Left hindlimb (tissue), 1 donor: ENCODE data around the gene BORCS5.
"Not testable (repeated sequence)": the region's sequence is repeated elsewhere in the genome, so short reads cannot be mapped to it uniquely, and the experiment has no call there.

Experiments
- DNase-seq: peaks from one replicate; pipeline ENCODE4 v3.0.0-alpha.2; 2018

BORCS5 gene

DNA sequence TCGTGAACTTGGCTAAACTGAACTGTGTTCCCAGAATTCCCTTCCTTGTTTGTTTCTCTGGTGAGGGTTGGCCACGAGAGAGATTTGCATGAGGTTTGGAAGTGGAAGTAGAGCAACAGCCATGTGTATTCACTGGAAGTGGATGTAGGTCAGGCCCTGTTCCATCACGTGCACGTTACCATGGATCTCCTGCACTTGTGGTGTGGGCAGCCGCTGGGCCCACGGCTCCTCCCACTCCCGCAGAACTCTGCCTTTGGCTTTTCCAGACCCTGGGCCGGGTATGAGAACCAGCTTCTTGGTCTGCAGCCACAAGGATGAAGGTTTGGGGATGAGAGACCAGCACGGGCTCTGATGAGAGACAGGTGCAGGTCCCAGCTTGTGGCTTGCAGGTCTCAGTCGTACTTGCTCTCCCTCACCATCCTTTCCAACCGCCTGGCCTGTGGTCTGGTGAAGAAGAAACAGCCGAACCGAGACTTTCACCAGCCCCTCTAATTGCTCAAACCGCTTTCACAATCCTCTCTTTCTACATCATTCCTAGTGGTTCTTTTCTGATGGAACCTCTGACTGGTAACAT, 110.9 kb downstream of the BORCS5 start:
- peak; percentile 61 for DNase-seq

DNA sequence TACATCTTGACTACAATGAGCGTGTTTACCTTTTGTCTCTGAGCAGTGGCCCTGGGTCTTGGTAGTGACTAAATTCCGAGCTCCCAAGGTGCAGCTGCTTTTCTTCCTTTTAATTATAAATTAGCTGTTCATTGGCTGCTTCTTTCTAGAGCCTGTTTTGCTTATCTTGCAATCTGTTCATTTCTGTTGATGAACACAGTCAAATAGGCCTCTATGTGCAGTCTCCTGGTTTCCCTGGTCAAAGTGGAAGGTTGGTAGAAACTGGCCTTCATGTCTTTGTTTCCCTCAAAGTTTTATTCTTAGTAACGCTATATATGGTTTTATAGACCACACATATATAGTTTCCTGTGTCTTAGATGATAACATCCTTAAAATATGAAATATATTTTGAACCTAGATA, 111.7 kb downstream of the BORCS5 start:
- no peak for DNase-seq

DNA sequence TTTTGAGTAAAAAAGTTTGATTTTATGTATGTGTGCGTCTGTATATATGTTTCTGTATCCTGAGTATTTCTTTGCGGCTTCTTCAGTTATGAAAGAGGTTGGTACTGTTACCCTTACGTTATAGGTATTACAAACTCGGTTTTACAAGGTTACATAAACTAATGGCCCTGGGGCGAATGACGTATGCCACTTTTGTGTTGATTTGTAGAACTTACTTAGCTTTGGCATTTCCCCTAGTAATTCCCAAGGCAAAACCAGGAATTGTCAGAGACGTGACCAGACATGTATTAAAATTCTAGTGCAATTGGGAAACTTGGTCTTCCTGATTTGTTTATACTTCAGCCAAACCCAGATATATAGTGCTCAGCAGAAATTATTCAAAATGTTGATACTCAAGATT, 112.5 kb downstream of the BORCS5 start:
- DNase-seq: no peak

DNA sequence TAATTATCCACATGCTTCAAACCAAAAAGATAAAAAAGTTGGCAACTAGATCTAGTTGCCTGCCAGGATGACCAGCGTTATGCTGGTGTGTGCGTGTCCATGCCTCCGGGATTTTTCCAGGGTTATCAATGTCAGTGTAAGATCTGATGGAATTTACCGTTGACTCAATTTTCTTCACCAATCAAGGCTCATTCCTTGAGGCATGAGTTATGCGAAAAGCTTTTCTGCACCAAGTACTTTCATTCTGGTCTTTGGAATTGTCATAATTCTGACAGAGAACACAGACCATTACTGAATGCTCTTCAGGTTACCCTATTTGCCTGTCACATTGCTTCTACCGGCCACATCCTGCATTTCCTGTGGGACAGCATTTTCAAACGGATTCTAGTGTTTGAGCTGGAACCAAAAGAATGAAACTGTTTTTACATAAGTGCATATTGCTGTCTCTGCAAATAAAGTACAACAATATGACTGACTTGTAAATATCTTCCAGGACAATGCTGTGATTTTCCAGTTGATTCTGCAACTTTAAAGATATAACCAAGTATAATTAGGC, 114.0 kb downstream of the BORCS5 start:
- no peak for DNase-seq

DNA sequence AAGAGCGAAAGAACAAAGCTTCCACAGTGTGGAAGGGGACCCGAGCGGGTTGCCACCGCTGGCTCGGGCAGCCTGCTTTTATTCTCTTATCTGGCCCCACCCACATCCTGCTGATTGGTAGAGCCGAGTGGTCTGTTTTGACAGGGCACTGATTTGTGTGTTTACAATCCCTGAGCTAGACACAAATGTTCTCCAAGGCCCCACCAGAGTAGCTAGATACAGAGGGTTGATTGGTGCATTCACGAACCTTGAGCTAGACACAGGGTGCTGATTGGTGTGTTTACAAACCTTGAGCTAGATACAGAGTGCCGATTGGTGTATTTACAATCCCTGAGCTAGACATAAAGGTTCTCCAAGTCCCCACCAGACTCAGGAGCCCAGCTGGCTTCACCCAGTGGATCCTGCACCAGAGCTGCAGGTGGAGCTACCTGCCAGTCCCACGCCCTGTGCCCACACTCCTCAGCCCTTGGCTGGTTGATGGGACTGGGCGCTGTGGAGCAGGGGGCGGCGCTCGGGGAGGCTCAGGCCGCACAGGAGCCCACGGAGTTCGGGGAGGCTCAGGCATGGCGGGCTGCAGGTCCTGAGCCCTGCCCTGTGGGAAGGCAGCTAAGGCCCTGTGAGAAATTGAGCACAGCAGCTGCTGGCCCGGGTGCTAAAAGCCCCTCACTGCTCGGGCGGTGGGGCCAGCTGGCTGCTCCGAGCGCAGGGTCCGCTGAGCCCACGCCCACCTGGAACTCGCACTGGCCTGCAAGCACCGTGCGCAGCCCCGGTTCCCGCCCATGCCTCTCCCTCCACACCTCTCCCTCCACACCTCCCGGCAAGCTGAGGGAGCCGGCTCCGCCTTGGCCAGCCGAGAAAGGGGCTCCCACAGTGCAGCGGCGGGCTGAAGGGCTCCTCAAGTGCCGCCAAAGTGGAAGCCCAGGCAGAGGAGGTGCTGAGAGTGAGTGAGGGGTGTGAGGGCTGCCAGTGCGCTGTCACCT, 115.4 kb downstream of the BORCS5 start:
- not testable (repeated sequence) for DNase-seq

DNA sequence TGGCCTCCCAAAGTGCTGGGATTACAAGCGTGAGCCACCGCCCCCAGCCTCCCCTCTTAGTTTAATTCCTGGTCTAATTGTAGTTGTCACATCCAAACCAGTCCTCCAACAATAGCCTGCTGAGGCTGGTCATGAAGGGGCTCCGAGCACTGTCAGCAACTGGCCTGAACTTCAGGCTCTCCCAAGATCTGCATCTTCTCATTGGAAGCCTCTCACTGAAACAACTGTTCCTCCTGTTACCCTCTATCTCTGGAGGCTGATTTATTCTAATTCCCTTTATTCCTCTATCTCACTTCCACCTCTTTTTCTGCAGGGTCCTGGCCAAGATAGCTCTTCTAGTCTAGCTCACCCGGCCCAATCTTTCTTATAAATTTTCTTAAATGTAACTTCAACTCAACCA, 116.3 kb downstream of the BORCS5 start:
- DNase-seq: no peak

DNA sequence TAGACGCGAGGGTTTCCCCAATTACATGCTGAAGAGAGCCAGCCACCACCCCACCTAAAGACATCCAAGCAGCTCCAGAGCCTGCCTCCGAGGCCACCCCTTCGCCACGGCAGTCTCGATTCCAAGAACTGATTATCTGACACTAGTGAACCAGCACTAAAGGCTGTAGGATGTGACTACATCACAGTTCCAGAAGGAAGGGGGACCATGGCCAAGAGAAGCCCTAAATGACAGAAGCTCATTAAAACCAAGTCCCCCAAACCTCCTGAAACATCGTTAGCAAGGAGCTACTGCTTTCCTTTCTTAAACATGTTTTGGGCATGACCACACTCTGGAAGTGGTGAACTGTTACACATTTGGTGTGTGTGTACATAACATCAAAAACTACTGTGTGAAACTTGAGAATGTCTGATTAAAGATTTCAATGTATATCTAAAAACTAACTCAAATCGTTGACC, 117.6 kb downstream of the BORCS5 start:
- no peak for DNase-seq

DNA sequence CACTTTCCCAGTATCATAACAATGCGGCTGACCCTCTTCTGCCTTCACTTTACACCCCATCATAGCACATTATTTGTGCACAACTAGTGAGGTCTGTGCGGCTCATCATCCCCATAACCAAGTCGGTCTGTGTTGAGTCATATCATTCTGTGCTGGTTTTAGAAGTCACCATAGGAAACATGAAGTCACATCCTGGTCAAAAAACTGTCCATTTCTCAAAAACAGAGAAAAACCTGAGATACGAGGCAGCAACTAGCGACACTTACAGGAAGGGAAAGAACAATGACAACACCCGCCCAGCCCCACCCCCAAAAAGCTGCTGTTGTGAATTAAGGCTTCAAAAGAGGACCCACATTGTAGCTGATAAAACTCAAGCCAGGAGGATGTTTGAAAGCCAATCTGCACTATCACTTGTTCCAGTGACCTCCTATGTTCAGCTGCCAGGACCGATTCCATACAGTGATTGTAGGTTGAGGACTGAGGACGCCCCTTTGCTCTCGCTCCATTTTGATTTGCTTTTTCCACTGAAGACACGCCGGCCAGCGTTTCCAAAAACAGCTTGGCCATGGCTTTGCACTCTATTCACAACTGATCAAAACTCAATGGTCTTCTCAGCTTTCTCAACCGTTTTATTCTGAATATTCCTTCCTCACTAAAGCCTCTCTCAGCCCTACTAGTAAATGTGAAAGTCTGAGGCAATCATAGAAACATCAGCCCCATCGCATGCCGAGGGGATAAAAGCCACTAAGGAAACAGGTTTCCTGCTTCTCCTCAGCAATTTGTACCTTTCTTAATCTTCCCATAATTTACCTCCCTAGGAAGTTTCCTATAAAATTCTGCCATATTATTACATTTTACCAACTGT, 118.3 kb downstream of the BORCS5 start:
- no peak for DNase-seq

DNA sequence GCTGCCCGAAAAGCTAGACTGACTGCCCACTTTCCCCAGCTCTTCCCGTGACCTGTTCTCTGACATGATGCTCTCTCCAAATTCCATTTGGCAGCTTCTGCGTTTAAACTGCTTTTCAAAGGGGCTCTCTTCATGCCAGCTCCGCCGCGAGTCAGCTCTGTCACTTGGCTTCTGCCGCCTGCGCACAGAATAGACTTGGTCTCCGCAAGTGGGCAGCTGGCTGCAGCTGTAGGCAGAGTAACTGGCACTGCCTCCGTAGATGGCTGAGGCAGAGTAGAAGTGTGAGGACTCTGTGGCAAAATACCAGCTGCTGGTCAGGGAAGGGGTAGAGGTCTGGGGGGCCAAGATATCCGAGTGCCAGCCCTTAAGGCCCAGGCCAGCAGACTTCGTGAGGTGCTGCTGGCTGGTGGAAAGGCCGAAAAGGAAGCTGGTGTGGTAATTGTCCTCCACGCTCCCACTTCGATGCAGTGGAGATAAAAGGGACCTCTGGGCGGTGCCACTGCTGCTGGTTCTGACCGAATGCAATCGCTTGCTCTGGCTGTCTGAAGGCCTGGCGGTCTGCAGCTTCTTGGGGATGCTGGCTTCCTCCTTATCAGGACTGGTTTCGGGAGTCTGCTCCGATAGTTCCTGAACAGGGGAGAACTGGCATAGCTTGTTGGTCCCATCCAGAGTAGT, 120.1 kb downstream of the BORCS5 start:
- DNase-seq: peak; percentile 45

DNA sequence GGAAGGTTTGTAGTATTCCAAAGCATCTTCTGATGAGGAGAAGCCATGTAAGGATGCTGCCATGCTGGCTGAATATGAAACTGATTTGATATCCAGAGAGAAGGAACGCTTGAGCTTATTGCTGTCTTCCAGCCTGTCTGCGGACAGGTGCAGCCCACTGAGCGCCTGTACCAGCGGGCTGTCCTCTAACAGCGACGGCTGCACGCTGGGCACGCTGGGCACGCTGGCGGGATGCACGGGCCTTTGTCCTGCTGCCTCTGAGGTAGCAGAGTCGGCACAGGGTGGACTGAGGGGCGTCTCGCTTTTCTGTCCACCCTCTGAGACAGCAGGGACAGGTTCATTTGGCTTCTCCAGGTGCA, 120.6 kb downstream of the BORCS5 start:
- no peak for DNase-seq

DNA sequence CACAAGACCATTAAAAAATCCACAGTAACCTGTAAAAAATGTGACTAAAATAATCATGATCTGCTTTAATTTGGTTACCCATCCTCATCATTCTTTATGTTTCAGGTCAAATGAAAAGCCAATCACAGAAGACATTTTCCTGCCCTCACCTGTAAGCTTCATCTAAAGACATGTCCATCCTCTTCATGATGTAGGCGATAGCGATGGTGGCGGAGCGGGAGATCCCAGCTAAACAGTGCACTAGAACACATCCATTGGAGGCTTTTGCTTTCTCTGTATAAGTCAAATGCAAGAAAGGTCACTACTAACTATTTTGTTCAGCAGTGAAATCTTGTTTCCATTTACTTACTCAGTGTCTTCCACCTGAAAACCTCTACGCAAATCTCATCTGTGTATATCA, 123.2 kb downstream of the BORCS5 start:
- no peak for DNase-seq

DNA sequence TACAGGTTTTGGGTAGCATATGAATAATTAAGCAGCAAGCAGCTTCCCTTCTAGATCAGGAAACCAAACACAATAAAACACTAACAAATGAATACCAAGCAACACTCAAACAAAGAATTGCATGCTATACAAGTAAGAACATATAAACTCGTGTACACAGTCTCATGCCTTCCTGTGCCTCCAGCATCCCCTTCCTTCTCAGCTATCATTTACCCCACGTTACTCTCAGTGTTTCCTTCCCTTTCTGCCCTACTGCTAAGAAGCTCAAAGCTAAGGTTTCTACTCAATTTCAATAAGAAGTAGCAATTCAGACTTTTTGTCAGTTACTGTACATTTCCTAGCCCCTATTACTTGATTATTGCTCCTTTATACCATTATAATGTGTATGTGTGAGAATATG, 124.8 kb downstream of the BORCS5 start:
- no peak for DNase-seq

DNA sequence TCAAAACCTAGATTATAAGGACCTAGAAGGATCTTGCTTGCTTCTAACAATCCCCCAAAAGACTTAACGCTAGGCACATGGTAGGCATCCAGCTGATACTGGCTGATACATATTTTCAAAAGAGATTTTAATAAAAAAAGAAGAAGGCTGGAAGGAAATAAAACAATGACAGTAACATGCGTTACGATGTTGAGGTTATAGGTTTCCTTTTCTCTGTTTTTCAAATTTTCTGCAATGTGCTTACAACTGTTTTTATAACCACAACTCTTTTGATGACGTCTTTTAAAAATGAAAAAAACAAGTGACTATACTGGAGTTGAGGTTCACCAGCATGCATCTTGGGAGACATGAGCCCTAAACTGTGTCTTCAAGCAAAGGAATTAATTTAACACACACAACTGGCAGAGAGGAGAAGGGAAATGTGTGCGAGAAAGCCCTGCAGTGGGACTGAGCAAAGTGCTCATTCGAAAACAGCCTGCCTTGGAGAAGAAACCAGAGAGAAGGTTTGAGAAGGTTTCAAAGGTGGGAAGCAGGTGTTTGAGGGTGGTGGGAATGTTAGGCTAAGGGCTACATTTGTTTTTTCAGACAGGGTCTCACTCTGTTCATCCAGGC, 125.4 kb downstream of the BORCS5 start:
- DNase-seq: no peak

DNA sequence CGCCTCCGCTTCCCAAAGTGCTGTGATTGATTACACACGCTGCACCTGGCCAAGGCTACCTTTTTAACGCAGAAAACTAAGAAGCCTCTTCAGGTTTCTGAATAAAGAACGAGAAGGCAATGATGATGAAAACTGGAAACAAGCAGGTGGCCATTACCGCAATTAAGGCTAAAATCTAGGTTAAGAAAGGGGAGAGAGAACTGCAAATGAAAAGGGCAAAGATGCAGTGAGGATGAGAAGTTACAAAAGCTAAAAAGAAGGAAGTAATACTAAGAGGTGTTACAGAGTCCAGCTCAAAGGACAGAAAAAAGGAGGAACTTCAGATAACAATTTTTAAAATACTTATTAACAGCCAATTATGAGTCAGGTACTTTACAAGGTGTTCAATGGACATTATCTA, 126.1 kb downstream of the BORCS5 start:
- no peak for DNase-seq

DNA sequence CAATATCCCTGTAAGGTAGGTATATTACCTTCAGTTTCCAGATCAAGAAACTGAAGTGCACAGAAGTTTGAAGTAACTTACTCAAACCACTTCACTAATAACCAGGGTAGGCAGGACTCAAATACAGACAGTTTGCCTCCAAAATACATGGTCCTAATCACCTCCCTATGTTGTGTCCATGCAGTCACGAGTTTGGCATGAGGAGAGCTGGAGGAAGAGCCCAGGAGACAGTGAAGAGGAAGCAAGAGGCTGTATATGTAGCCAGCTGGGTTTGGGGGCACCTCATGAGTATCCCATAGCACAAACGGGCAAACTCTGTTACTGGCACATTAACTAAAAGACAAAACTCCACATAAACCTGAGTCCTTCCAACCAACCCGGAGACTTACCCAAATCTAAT, 126.6 kb downstream of the BORCS5 start:
- DNase-seq: no peak

DNA sequence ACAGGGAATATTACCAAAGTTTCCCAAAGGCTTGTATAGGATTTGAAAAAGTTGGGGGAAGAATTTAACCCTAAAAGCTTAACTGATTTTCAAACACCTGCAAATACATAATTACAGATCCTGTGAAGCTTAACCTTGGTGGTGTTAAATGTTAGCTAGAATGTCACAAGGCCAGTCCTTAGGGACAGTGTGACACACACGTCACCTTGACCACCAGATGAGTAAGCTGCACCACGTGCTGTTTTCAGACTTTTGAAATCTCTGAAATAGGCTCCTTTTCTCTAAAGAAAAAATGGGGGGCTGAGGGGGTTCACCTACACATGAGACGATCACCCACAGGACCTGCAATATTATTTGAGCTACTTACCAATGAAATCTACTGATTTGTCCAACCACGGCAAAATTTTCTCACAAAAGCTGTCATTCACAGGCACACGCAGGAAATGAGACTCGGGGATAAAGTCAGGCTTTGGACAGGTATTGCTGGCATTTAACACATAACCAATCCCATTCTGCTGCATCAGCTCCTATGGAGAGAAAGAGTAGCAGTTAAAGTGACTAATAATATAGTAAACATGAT, 129.9 kb downstream of the BORCS5 start:
- no peak for DNase-seq

DNA sequence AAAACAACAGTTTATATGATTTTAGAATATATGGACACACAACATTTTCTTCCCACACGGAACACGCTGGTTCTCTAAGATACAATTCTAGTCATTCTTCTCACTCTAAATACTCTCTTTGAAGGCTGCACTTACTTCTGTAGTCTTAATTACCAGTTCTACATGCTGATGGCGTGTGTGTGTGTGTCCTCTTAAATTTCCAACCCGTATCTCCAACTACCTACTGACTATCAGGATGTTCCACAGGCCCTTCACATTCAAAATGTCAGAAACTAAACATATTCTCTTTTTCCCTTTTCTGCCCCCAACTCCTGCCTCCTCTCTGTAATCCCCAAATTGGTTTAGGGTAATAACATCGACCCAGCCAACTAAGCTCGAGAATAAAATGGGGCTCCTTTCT, 130.6 kb downstream of the BORCS5 start:
- no peak for DNase-seq

DNA sequence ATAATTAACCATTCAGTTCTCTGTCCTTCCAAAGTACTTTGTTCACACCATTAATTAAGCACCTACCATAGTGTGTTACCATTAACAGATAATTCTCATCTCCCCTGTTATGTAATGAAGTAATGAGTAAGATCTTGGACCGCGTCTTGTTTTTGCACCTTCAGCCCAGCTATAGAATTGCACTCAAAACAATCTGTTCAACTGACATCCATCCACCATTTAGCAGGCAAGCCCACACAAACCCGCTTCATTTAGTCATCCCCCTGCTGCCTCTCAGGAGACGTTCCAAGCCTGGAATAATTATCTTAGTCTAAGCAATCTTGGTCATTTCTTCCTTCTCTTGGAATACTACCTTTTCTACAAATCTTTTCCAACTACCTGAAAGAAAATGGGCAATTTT, 131.4 kb downstream of the BORCS5 start:
- no peak for DNase-seq

DNA sequence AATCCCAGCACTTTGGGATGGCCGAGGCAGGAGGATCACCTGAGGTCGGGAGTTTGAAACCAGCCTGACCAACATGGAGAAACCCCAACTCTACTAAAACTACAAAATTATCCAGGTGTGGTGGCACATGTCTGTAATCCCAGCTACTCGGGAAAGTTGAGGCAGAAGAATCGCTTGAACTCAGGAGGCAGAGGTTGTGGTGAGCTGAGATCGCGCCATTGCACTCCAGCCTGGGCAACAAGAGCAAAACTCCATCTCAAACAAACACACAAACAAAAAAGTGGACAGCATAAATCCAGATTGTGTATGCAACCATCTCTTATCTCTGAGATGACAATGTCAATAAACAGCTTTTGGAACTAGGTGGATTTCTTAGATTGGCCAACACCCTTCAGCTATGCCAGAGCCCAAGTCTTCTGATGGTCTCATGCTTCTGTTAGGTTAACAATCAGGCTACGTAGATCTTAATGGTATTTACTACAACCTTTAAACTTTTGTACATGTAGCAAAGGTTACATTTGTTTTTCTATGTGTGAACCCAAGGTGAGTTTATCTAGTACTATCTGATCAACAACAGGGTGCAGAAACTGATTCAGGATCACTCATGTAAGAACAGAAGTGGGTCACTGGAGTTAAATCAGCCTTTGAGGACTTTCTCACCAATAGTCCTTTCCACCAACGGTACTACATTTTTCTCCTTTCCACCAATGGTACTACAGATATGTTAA, 132.1 kb downstream of the BORCS5 start:
- DNase-seq: no peak

DNA sequence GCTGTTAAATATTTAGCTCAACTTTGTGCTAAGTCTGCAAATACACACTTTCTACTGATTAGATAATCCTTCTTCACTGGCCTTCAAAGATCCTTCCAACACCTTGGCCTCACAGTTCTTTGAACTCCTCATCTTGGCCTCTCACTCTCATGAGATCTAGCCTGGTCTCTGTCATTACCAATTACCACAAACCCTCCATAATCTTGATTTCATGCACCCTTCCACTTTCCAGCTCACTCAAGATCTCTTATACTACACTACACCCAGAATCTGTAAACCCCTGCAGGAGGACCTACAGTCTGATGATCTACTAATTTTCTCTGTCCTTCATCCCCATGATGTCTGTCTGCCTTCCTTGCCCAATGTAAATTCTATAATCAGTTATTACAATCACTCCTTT, 134.7 kb downstream of the BORCS5 start:
- DNase-seq: no peak

DNA sequence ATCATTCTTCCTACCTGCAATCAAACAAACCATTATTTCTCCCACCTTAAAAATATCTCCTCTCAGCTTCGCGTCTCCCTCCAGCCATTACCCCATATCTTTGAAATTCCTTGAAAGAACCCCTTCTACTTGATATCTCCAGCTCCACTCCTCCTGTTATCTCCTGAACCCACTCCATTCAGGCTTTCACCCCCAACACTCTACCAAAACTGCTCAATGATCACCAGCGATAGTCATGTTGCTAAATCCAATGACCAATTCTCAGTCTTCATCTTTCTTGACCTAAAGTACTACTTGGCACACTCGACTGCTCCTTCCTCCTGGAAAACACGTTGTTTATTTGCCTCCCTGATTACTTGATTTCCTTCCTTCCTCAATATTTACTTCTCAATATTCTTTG, 135.7 kb downstream of the BORCS5 start:
- DNase-seq: no peak
